KG1 (cell line): ENCODE data around the gene ATP9A.
"Not testable (repeated sequence)": the region's sequence is repeated elsewhere in the genome, so short reads cannot be mapped to it uniquely, and the experiment has no call there.

Source experiments
- DNase-seq: peaks from one replicate; lab custom pipeline; 2025; lab: John Stamatoyannopoulos, UW

ATP9A gene

DNA sequence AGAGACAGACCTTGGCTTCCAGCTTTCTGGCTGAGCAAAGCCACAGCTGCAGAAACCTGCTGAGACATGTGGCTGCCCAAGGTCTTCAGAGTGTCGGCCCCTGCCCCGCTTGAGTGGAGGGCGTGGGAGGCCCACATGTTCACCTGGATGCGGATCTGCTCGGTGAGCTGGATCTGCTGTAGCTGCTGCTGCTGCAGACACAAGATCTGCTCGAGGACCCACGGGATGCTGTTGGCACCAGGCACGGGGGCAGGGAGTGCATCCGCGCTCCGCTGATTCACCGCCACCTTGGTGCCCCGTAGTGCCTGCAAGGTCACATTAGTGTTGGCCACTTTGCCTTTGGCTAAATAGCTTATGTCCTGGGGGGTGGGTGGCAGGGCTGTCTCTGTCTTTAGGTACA lies 23.4 kb upstream of the ATP9A start:
- no peak for DNase-seq

DNA sequence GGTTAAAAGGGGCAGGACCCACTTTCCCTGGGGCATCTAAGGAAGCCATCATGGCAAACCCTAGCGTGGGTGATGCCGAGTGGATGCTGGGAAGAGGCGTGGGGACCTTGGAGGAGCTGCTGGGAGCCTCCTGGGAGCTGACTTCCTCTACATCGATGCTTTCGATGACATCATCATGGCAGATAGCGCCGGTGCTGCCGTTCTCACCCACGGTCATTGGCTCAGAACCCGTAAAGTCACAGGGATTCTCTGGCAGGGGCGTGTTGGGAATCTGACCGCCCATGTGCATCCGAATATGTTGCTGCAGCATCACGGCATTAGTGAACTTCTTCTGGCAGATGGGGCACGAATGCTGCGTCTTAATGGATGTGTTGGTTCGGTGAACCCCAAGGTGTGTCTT lies 22.1 kb upstream of the ATP9A start:
- DNase-seq = no peak

DNA sequence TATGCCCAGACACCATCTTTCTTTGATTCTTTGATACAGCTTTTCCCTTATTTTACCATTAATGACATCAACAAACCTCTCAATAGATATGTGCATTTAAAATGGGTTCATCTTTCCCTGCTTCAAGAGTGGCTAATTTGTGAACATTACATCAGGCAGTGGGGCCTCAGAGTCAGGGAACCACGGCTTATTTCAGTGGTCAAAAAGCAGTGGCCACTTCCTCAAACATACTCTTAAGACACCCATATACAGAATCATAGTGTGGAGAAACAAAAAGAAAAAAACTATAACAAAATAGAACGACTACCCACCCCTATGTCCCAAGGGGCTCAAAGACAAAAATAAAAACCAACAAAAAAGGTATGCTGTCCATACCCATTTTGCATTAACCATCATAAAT lies 21.2 kb upstream of the ATP9A start:
- no peak for DNase-seq

DNA sequence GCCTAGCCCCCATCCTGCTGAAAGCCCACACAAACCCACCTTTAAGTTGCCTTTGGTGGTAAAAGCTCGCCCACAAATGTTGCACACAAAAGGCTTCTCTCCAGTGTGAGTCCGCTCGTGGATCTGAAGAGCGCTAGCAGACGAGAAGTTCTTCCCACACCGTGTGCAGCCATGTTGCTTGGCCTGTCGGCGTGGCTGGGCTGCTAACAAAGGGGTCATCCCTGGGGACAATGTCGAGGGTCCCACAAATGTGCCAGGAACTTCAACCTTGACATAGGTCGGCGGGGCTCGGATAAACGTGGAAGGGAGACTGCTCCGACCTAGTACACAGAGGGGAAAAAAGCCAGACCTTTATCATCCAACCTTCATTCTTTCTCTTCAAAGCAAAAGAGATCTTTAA lies 20.6 kb upstream of the ATP9A start:
- DNase-seq = no peak

DNA sequence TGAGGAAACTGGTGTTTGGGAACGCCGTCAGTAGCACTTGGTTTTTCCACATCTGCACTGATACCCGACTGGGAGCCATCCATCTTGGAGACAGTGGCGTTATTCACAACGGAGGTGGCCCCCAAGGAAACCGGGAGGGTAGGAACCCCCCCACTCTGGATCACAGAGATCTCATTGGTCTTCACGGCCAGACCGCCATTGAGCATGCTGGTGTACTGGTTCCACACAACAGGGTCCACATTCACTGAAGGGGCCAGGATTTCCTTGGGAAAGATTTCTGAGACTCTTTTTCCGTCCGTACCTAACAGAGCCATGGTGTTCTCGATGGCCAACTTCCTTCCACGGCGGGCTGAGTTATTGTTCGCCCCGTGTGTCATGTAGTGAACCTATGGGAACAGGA lies 16.1 kb upstream of the ATP9A start:
- DNase-seq = no peak

DNA sequence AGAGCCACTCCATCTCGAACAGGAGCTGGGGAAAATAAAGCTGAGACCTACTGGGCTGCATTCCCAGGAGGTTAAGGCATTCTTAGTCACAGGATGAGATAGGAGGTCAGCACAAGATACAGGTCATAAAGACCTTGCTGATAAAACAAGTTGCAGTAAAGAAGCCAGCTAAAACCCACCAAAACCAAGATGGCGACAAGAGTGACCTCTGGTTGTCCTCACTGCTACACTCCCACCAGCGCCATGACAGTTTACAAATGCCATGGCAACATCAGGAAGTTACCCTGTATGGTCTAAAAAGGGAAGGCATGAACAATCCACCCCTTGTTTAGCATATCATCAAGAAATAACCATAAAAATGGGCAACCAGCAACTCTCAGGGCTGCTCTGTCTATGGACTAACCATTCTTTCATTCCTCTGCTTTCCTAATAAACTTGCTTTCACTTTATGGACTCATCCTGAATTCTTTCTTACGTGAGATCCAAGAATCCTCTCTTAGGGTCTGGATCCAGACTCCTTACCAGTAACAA lies 10.1 kb upstream of the ATP9A start:
- DNase-seq = not testable (repeated sequence)

DNA sequence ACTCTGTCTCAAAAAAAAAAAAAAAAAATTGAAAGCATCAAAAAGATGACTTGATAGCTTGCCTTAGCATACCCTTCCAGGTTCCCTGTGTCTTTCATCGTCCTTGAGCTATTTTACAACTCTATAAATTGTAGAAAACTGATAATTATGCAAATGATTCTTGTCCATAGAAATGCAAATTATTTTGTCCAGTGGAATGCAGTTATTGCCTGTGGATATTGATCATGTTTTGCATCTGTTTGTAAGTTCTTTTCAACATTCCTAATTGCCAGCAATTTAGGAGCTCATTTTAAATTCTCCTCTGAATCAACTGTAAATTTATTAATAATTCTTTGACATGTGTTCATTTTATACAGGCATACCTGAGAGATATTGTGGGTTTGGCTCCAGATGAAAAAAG lies 7.1 kb upstream of the ATP9A start:
- DNase-seq = no peak

DNA sequence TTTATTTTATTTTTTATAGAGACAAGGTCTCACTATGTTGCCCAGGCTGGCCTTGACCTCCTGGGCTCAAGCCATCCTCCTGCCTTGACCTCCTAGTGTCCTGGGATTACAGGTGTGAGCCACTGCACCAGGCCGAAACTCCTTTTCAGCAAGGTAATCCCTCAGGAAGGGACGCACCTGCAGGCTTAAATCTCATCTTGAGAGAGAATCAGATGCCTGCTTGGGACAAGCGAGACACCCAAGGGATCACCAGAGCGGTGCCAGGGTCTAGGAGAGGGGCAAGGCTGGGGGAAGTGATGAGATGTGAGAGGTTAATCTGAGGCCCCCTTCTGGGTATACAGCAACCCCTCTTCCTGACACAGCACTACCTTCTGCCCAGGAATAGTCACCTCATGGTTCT lies 4.0 kb upstream of the ATP9A start:
- no peak for DNase-seq

DNA sequence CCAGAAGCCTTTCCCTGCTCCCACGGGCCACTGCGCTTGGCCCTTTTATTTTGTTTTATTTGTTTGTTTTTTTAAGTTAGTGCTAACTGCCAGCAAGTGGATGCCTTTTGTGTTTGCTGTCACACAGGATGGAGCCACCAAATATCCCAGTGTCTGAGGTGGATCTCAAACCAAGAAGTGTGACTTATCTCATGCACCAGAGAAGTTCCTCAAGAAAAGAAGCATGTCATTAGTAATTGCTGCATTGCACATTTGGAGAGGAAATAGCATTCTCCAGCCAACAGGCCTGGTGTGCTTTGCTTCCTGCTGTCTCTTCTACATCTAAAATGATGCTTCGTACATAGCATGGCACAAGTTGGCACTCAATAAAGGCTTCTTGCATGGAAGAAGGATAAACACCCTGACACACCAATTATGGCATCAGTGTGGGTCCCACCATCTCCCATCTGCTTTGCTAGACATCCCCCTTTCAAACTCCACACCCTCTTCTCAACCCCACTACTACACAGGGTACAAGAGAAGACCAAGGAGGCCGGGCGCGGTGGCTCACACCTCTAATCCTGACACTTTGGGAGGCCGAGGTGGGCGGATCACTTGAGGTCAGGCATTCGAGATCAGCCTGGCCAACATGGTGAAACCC lies 1.9 kb upstream of the ATP9A start:
- DNase-seq = no peak

DNA sequence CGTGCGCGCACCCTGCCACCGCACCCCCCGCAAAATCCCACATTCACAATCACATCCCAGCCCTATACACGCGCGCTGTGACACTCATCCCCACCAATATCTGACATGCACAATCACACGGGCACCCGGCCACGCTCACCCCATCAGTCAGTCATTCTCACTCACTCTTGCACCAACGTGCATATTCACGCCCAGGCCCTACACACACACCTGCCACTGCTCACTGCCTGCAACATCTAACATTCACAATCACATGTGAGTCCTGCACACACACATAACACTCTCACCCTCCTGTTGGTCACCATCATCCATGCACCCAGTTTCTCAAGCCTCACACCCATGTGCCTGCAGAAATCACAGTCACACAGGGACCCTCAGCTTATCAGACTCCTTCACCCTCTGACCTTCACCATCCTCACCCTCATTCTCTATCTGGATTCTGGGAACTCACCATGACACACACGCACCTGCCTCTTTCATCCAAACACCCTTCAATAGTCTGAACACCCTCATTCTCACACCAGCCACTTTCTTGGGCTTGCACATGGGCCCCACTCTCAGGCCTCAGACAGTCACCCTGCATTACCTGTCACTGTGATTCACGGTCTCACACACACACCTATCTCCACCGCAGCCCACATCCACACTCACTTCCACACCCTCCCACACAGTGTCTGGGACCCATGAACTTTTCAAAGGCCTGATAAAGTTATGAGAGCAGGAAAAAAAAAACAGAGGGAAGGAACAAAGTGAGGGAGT lies 748 bp upstream of the ATP9A start:
- no peak for DNase-seq

DNA sequence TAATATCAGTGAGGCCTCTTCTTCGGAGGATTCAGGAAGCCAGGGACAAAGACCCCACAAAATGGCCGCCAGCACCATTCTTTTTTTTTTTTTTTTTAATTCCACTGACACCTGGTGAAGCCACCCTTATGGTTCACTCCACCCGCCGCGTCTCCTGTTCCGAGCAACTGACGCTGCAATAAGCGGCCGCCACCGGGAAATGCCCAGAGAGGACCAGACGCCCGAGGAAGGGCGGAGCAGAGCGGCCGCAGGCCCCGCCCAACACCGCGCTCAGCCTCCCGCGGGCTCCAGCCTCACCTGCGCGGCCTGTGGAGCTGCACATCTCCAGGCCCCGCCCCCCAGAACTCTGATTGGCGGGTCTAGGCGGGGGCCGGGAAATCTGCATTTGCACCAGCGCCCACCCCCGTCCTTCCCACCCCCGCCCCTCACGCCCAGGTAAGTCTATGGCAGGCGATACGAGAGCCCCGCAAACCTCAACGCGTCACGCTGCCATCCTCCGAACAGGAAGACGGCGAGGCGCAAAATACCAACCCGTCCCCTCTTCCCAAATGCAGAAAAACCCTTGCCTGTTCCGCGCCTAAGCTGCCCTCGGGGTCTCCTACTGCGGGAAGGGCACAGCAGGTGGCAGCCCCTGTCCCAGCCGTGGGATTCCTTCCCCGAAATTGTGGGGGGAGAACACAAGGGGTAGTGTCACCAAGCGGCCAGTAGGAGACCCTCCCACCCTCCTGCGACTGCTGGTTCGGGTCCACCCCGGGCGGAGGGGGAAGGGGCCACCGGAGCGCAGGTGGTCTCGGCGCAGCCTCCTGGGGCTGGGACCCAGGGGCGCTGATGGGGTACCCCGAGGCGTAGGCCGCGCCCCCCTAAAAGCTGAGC lies 960 bp downstream of the ATP9A start:
- DNase-seq = no peak

DNA sequence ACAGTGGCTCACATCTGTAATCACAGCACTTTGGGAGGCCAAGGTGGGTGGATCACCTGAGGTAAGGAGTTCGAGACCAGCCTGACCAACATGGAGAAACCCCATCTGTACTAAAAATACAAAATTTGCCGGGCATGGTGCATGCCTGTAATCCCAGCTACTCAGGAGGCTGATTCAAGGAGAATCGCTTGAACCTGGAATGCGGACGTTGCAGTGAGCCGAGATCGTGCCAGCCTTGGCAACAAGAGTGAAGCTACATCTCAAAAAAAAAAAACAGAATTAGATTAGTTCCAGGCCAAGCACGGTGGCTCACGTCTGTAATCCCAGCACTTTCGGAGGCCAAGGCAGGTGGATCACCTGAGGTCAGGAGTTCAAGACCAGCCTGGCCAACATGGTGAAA lies 2.8 kb downstream of the ATP9A start:
- DNase-seq = not testable (repeated sequence)

DNA sequence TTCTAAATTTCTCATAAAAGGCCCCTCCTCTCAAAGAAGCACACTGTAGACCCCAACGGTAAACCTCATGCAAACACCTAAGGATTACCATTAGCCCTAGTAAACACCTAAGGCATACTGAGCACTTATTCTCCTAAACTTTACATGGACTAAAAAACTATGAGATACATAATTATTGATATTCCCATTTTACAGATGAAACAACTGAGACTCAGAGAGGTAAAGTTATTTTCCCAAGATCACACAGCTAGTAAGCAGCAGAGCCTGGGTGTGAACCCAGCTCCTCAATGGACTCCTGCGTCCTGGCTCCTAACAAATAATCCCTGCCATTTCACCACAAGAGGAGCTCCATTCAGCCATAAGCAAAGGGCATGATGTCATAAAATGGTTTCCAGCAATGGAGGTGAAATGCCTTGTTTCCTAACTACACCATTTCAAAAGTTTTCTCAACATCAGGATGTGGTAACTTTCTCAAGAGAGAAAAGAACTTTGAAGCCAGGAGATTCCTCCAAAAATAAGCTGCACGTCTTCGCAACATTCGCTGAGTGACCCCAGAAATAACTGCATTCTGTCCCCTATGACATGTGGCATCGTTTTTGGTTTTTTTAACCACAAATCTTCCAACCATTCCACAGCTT lies 4.1 kb downstream of the ATP9A start:
- no peak for DNase-seq

DNA sequence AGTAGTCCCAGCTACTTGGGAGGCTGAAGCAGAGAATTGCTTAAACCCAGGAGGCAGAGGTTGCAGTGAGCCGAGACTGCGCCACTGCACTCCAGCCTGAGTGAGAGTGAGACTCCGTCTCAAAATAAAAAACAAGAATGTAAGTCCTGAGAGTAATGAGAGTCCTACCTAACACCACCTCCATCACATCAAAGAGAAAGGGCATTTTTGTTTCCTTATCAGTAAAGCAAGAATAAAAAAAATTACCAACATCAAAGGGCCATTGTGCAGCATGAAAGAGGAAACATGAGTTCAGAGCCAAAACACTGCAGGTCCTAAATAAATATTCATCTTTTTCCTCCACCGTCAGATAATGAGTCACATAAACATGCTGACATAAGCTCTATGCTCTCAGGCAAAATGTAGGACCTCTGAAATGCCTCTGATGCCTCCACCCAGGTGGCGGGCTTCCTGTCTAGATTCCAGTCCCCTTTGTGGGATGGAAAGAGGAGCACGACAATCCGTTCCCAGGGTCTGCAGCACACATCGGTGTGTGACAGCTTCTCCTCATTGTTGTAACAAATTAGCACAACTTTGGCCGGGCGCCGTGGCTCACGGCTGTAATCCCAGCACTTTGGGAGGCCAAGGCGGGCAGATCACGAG lies 7.2 kb downstream of the ATP9A start:
- no peak for DNase-seq

DNA sequence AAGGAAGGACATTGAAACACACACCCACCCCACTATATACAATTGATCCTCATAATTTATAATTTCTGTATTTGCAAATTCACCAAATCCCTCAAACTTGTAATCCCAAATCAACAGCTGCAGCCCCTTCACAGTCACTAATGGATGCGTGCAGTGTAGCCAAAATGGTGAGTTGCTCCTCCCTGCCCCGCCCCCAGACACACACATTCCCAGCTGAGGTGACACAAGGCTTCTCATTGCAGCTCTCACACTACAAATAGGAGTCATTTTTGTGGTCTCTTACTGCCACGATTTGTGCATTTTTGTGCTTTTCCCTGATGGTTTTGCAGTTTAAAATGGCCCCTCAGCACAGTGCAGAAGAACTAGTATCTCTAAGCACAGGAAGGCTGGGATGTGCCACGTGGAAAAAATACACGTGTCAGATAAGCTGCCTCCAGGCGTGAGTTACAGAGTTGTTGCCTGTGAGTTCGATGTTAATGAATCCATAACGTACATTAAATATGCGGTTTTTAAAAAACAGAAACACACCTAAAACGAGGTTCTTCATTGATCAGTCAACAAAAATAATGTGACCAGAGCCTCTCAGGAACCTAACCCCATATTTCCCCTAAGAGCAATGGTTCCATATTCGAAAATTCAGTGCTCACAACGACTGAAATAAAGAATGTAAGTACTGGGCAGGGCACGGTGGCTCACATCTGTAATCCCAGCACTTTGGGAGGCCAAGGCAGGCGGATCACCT lies 8.2 kb downstream of the ATP9A start:
- DNase-seq = no peak

DNA sequence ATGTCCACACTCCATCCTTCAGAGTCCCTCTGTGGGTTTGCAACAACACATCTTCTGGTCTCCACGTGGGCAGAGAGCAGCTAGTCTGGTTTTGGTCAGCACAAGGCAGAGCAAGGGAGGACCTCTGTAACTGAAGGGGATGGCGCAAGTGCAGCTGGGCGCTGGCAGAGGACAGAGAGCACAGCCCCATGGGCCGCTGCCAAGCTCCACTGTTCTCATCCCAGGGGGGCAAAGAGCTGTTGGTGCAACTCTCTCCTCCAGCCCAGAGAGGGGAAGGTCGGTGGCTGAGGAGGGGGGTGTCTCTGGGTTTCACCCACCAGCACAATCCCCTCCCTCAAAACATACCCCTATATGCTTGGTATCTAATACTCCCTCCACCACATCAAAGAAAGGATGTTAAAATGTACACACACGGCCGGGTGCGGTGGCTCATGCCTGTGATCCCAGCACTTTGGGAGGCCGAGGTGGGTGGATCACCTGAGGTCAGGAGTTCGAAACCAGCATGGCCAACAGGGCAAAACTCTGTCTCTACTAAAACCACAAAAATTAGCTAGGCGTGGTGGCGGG lies 9.1 kb downstream of the ATP9A start:
- DNase-seq = no peak

DNA sequence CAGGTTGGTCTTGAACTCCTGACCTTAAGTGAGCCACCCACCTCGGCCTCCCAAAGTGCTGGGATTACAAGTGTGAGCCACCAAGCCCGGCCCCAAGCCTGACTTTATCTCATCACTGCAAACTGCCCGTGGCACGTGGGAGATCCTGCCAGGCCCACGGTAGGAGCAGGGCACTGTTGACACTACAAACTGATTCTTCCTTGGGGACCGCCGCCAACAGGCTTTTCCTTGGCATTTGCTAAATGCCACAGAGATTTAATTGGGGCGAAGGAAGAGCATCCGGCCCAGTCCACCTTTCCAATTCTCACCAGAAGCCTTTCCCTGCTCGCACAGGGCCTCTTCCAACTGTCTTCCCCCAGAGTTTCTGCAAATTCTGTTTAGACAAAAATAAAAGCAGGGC lies 11.0 kb downstream of the ATP9A start:
- DNase-seq = no peak

DNA sequence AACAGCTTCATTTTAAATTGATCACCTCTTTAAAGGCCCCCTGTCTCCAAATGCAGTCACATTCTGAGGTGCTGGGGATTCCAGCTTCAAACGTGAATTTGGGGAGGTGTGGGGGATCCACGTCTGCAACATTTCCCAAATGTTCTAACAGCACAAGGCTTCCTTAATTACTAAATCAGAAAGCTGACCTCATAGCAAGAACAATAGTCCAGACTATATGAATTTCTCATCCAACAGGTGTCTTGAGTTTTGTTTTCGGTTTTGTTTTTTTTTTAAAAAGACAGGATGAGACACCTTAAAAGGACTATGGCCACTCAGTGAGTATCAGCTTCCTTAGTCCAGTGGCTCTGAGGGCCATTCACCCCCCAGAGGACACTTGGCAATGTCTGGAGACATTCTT lies 11.5 kb downstream of the ATP9A start:
- DNase-seq = no peak

DNA sequence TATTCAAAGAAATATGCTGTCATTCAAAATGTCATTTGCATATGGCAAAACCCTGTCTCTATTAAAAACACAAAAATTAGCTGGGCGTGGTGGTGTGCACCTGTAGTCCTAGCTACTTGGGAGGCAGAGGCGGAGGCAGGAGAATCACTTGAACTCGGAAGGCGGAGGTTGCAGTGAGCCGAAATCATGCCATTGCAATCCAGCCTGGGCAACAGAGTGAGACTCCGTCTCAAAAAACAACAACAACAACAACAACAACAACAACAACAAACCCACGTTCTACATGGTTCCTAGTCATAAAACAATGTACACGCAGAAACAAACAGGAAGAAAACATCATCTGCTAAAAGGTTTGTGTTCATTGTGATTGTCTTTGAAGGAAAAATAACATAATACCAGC lies 15.0 kb downstream of the ATP9A start:
- DNase-seq = not testable (repeated sequence)

DNA sequence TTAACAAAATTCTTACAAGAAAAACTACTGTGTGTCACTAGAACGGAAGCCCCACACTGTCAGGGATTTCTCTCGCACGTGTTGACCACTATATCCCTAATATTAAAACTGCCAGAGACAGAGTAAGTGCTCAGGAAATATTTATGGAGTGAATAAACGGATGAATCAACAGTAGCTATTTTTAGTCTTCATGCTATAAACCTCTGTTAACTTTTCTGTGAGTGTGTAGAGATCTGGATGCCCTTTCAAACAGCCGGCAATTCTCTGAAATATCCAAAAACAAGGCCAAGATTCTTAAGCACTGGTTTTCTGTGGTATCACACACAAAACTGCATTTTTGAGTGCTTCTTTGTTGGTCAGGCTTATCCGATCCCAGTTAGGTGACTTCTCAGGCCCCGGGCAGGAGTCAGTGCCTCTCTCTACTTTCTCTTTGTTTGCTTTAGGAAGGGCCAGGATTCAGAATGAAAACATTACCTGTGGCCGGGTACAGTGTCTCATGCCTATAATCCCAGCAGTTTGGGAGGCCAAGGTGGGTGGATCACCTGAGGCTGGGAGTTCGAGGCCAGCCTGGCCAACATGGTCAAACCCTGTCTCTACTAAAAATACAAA lies 15.7 kb downstream of the ATP9A start:
- DNase-seq = no peak
